K562 (cell line): ENCODE results near the gene MICAL2. TPM values are rescaled to one million over a fixed set of nuclear protein-coding genes. Genes with fewer than 3 reads are reported as not detected.

ENCODE experiments used
- BRCA1 ChIP-seq, 2 experiments: fragments of 450-650 bp in 1 of 2; sonication (generic) in 1 of 2; formaldehyde crosslinking in 1 of 2; IDR thresholded peaks; 2 replicates each; pipeline versions ENCODE4 v1.5.0 to v1.6.1; 2017 to 2020; ENCODE audit warnings: mild to moderate bottlenecking in 1 of 2, missing genetic modification reagents in 1 of 2
- CBX3 ChIP-seq, 2 experiments: IDR thresholded peaks; 1 replicate in 1 of 2; 2 replicates in 1 of 2; pipeline ENCODE4 v1.6.1; 2012; ENCODE audit warnings: inconsistent platforms in 2 of 2, low read length in 2 of 2, borderline replicate concordance in 1 of 2, control low read depth in 1 of 2
- EP400 ChIP-seq: fragments of 450-650 bp; IDR thresholded peaks from 2 replicates; pipeline ENCODE4 v1.6.1; 2017; ENCODE audit warnings: antibody characterized with exemption, mild to moderate bottlenecking, moderate library complexity
- FOXK2 ChIP-seq, 2 experiments: fragments of 450-650 bp; IDR thresholded peaks in 1 of 2; conservative IDR thresholded peaks in 1 of 2; 2 replicates each; pipeline ENCODE4 v1.6.1; 2016; ENCODE audit warnings: low read depth in 2 of 2, mild to moderate bottlenecking in 1 of 2
- HNRNPK ChIP-seq: fragments of 200-400 bp; formaldehyde crosslinking; IDR thresholded peaks from one replicate; pipeline ENCODE4 v1.6.1; 2018; ENCODE audit warnings: mild to moderate bottlenecking, low read depth, low read length; ENCODE audit not compliant: poor library complexity, severe bottlenecking
- NFRKB ChIP-seq: fragments of 450-650 bp; IDR thresholded peaks from 2 replicates; pipeline ENCODE4 v1.6.1; 2016; ENCODE audit warnings: low read depth
- PTTG1 ChIP-seq: fragments of 450-650 bp; IDR thresholded peaks from 2 replicates; pipeline ENCODE4 v1.6.1; 2016; ENCODE audit warnings: low read depth, mild to moderate bottlenecking, missing genetic modification characterization, missing compliant biosample characterization
- SMAD4 ChIP-seq: fragments of 250-450 bp; sonication (Bioruptor Pico); conservative IDR thresholded peaks from 2 replicates; pipeline ENCODE4 v1.8.0; 2021; ENCODE audit warnings: inconsistent platforms, mild to moderate bottlenecking, moderate library complexity
- TAL1 ChIP-seq: fragments of 450-650 bp; IDR thresholded peaks from 2 replicates; pipeline ENCODE4 v1.6.1; 2016; ENCODE audit warnings: mild to moderate bottlenecking
- TCF7L2 ChIP-seq: fragments of 150-350 bp; IDR thresholded peaks from 2 replicates; pipeline ENCODE4 v1.6.1; 2016; ENCODE audit warnings: low read depth, mild to moderate bottlenecking, low read length, moderate library complexity
- TOE1 ChIP-seq, 2 experiments: fragments of 450-650 bp in 1 of 2; sonication (generic) in 1 of 2; formaldehyde crosslinking in 1 of 2; IDR thresholded peaks; 2 replicates each; pipeline versions ENCODE4 v1.7.1 to v1.8.0; 2016 to 2022; ENCODE audit warnings: borderline replicate concordance in 2 of 2, mild to moderate bottlenecking in 2 of 2, antibody characterized with exemption in 1 of 2, inconsistent platforms in 1 of 2, low read depth in 1 of 2, missing genetic modification reagents in 1 of 2, moderate library complexity in 1 of 2
- ZNF121 ChIP-seq: sonication (generic); formaldehyde crosslinking; conservative IDR thresholded peaks from 2 replicates; pipeline ENCODE4 v1.8.0; 2022; ENCODE audit warnings: missing genetic modification reagents
- ZNF57 ChIP-seq: fragments of 450-650 bp; formaldehyde crosslinking; IDR thresholded peaks from 2 replicates; pipeline ENCODE4 v1.4.0; 2020; ENCODE audit warnings: mild to moderate bottlenecking, moderate library complexity
- ZNF778 ChIP-seq: fragments of 450-650 bp; formaldehyde crosslinking; IDR thresholded peaks from 2 replicates; pipeline ENCODE4 v1.4.0; 2020; ENCODE audit warnings: mild to moderate bottlenecking, moderate library complexity
- polyA plus RNA-seq, 8 experiments: library from polyadenylated mRNA; depleted of rRNA in 4 of 8; stranded (reverse) in 5 of 8; unstranded in 3 of 8; fragments of >200 nt; fragmentation: Nextera tagmentation in 2 of 8; fragmentation: Illumina TruSeq in 1 of 8; extraction: Ambion mirVana in 2 of 8; extraction: Trizol in 1 of 8; gene quantifications; 2 replicates each; pipeline versions ENCODE4 v1.2.1 to v1.2.3, GENCODE V29; 2011 to 2014; ENCODE audit warnings: inconsistent platforms in 1 of 8, missing spikeins in 1 of 8
- total RNA-seq, 7 experiments: library from RNA; depleted of rRNA in 6 of 7; stranded (reverse); fragments of >200 nt in 6 of 7; fragmentation: Illumina TruSeq in 2 of 7; extraction: Trizol in 2 of 7; gene quantifications; 2 replicates each; pipeline versions ENCODE4 v1.2.1 to v1.2.3, GENCODE V29; 2011 to 2021; ENCODE audit warnings: low replicate concordance in 1 of 7
- TF ChIP-seq, protein P1 (sequence below), 2 experiments: fragments of 150-350 bp in 1 of 2; IDR thresholded peaks; 2 replicates each; pipeline ENCODE4 v1.6.1; 2012 to 2016; ENCODE audit warnings: low read depth in 2 of 2, low read length in 2 of 2, mild to moderate bottlenecking in 1 of 2, moderate library complexity in 1 of 2
- TF ChIP-seq, protein P2 (sequence below): fragments of 450-650 bp; IDR thresholded peaks from 2 replicates; pipeline ENCODE4 v1.6.1; 2016; ENCODE audit warnings: mild to moderate bottlenecking
- TF ChIP-seq, protein P3 (sequence below): fragments of 450-650 bp; IDR thresholded peaks from 2 replicates; pipeline ENCODE4 v1.6.1; 2014; ENCODE audit warnings: low read depth, mild to moderate bottlenecking, moderate library complexity, borderline replicate concordance
- TF ChIP-seq, protein P4 (sequence below): sonication (generic); formaldehyde crosslinking; IDR thresholded peaks from 2 replicates; pipeline ENCODE4 v1.8.1; 2023; ENCODE audit warnings: mild to moderate bottlenecking, missing genetic modification reagents, moderate library complexity

Gene MICAL2
- total and polyA plus RNA-seq, 9 of the 15 experiments (the other 6 are each of a cell fraction or from before 2014, with no cell fraction given): 4.7 to 64.2 (median 33.6) TPM

DNA sequence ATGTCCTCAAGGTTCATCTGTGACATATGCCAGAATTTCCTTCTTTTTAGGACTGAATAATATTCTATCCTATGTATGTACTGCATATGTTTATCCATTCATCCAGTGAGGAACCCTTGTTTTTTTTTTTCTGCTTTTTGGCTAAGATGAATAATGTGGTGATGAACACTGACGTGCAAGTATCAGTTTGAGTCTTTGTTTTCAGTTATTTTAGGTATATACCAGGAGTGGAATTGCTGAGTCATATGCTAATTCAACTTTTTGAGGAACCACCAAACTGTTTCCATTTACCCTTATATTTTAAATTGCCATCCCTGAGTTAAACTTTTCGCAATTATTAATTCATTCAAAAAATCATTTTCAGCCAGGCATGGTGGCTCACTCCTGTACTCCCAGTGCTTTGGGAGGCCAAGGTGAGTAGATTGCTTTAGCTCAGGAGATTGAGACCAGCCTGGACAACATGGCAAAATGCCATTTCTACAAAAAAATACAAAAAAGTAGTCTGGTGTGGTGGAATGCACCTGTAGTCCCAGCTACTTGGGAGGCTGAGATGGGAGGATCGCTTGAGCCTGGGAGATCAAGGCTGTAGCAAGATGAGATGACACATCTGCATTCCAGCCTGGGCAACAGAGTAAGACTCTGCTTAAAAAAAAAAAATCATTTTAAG is 64.2 kb downstream of the MICAL2 start (continued):
- TF ChIP-seq, protein P1, sequence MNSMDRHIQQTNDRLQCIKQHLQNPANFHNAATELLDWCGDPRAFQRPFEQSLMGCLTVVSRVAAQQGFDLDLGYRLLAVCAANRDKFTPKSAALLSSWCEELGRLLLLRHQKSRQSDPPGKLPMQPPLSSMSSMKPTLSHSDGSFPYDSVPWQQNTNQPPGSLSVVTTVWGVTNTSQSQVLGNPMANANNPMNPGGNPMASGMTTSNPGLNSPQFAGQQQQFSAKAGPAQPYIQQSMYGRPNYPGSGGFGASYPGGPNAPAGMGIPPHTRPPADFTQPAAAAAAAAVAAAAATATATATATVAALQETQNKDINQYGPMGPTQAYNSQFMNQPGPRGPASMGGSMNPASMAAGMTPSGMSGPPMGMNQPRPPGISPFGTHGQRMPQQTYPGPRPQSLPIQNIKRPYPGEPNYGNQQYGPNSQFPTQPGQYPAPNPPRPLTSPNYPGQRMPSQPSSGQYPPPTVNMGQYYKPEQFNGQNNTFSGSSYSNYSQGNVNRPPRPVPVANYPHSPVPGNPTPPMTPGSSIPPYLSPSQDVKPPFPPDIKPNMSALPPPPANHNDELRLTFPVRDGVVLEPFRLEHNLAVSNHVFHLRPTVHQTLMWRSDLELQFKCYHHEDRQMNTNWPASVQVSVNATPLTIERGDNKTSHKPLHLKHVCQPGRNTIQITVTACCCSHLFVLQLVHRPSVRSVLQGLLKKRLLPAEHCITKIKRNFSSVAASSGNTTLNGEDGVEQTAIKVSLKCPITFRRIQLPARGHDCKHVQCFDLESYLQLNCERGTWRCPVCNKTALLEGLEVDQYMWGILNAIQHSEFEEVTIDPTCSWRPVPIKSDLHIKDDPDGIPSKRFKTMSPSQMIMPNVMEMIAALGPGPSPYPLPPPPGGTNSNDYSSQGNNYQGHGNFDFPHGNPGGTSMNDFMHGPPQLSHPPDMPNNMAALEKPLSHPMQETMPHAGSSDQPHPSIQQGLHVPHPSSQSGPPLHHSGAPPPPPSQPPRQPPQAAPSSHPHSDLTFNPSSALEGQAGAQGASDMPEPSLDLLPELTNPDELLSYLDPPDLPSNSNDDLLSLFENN (IDR thresholded peaks at IDR 0.05; ENCODE audit: low read depth in 2 of 2, low read length in 2 of 2): no peak
- TF ChIP-seq TOE1 (IDR thresholded peaks at IDR 0.05; ENCODE audit: borderline replicate concordance) (no peak), TOE1 (CRISPR knock-in tag; IDR thresholded peaks at IDR 0.05; ENCODE audit: borderline replicate concordance, low read depth) (no peak), PTTG1 (tag) (no peak), CBX3 (IDR thresholded peaks at IDR 0.05; ENCODE audit: borderline replicate concordance in 1 of 2, low read length in 2 of 2) (peak in 1 of 2 experiments; percentile 23; a peak in 1 of 3 replicates), NFRKB (peak; percentile 29; the same call in 1 of the 2 replicates), ZNF778 (no peak), SMAD4 (CRISPR knock-in tag) (peak; percentile 43; the same call in 1 of the 2 replicates), TCF7L2 (no peak), FOXK2 (conservative IDR thresholded peaks at IDR 0.05 in 1 of 2, IDR thresholded peaks at IDR 0.05 in 1 of 2; ENCODE audit: low read depth in 2 of 2) (peak; percentile 38 to 59; a peak in 2 of 4 replicates), BRCA1 (IDR thresholded peaks at IDR 0.05) (no peak), BRCA1 (CRISPR knock-in tag; IDR thresholded peaks at IDR 0.05) (no peak), ZNF57 (CRISPR knock-in tag) (no peak), HNRNPK (no peak), EP400 (no peak), TAL1 (no peak), ZNF121 (peak; percentile 47)
- TF ChIP-seq, protein P2, sequence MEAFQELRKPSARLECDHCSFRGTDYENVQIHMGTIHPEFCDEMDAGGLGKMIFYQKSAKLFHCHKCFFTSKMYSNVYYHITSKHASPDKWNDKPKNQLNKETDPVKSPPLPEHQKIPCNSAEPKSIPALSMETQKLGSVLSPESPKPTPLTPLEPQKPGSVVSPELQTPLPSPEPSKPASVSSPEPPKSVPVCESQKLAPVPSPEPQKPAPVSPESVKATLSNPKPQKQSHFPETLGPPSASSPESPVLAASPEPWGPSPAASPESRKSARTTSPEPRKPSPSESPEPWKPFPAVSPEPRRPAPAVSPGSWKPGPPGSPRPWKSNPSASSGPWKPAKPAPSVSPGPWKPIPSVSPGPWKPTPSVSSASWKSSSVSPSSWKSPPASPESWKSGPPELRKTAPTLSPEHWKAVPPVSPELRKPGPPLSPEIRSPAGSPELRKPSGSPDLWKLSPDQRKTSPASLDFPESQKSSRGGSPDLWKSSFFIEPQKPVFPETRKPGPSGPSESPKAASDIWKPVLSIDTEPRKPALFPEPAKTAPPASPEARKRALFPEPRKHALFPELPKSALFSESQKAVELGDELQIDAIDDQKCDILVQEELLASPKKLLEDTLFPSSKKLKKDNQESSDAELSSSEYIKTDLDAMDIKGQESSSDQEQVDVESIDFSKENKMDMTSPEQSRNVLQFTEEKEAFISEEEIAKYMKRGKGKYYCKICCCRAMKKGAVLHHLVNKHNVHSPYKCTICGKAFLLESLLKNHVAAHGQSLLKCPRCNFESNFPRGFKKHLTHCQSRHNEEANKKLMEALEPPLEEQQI: 0 out of 2 replicates have a peak, but pooled peaks have one; percentile 39
- TF ChIP-seq, protein P3, sequence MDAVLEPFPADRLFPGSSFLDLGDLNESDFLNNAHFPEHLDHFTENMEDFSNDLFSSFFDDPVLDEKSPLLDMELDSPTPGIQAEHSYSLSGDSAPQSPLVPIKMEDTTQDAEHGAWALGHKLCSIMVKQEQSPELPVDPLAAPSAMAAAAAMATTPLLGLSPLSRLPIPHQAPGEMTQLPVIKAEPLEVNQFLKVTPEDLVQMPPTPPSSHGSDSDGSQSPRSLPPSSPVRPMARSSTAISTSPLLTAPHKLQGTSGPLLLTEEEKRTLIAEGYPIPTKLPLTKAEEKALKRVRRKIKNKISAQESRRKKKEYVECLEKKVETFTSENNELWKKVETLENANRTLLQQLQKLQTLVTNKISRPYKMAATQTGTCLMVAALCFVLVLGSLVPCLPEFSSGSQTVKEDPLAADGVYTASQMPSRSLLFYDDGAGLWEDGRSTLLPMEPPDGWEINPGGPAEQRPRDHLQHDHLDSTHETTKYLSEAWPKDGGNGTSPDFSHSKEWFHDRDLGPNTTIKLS: no peak
- TF ChIP-seq, protein P4, sequence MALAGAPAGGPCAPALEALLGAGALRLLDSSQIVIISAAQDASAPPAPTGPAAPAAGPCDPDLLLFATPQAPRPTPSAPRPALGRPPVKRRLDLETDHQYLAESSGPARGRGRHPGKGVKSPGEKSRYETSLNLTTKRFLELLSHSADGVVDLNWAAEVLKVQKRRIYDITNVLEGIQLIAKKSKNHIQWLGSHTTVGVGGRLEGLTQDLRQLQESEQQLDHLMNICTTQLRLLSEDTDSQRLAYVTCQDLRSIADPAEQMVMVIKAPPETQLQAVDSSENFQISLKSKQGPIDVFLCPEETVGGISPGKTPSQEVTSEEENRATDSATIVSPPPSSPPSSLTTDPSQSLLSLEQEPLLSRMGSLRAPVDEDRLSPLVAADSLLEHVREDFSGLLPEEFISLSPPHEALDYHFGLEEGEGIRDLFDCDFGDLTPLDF: no peak
